Ectodermal cell (in vitro differentiated cells): ENCODE data around the gene GNAI2.
"Not testable (repeated sequence)": the region's sequence is repeated elsewhere in the genome, so short reads cannot be mapped to it uniquely, and the experiment has no call there.

Experiments
- H3K27ac ChIP-seq: 2 replicates; pipeline ENCODE4 v1.7.0; 2013; ENCODE audit warnings: mild to moderate bottlenecking, low read depth, low read length; ENCODE audit not compliant: insufficient read depth, poor library complexity, severe bottlenecking
- H3K27me3 ChIP-seq: 2 replicates; pipeline ENCODE4 v1.7.0; 2013; ENCODE audit warnings: mild to moderate bottlenecking, low read length; ENCODE audit not compliant: insufficient read depth, control insufficient read depth, poor library complexity, severe bottlenecking
- H3K36me3 ChIP-seq: one replicate; pipeline ENCODE4 v1.7.0; 2013; ENCODE audit warnings: low read length; ENCODE audit not compliant: control insufficient read depth, insufficient read depth
- H3K4me1 ChIP-seq: one replicate; pipeline ENCODE4 v1.7.0; 2013; ENCODE audit warnings: low read length; ENCODE audit not compliant: control insufficient read depth, insufficient read depth
- H3K4me3 ChIP-seq: 2 replicates; pipeline ENCODE4 v1.7.0; 2013; ENCODE audit warnings: low read depth, low read length, control low read depth; ENCODE audit not compliant: insufficient read depth
- H3K9me3 ChIP-seq: 2 replicates; pipeline ENCODE4 v1.7.0; 2013; ENCODE audit warnings: mild to moderate bottlenecking, low read length, moderate library complexity; ENCODE audit not compliant: control insufficient read depth
- WGBS, 2 experiments: methylation state at CpG; one replicate each; pipeline ENCODE4 v1.1.7; 2013; ENCODE audit warnings: missing lambda C conversion rate in 2 of 2; 5-methylcytosine and 5-hydroxymethylcytosine counted together

Gene GNAI2

DNA sequence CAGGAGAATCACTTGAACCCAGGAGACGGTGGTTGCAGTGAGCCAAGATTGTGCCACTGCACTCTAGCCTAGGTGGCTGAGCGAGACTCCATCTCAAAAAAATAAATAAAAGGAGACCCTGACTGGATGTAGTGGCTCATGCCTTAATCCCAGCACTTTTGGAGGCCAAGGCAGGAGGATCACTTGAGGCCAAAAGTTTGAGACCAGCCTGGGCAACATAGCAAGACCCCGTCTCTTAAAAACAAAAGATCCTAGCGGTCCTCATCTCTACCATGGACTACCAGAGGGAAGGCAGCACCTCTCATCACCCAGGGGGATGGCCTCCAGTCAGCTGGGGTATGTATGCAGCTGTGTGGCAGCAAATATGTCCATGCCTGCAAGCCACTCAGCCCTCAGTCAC lies 26.2 kb downstream of the GNAI2 start:
- H3K4me1 ChIP-seq = peaks cover 71% of the 10 kb centered on the region
- not testable (repeated sequence) for H3K9me3 ChIP-seq, H3K4me3 ChIP-seq, H3K27me3 ChIP-seq, H3K36me3 ChIP-seq, H3K27ac ChIP-seq
- 93 to 97% methylated on average over 4 of the region's 4 CpGs for WGBS, 2 experiments

DNA sequence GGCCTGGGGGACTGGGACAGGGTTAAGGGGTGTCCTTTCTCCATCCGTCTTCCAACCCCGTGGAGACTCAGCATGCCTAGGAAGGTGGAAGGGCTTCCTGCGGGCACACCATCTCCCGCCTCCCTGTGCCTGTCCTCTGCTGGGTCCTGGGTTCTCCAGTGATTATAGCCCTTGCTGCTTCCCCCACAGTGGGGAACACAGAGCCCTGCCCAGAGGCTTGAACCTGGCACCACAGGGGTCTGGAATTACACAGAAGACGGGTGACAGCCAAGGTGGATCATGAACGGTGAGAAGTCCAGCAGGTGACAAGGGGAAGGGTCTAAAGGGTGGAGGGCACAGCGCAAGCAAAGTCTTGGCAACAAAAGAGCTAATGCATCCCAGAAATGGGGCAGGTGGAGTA lies 26.8 kb downstream of the GNAI2 start:
- H3K27ac ChIP-seq = no peak overlapping the region
- 92 to 94% methylated on average over 7 of the region's 7 CpGs for WGBS, 2 experiments
- peaks cover 76% of the 10 kb centered on the region for H3K4me1 ChIP-seq

DNA sequence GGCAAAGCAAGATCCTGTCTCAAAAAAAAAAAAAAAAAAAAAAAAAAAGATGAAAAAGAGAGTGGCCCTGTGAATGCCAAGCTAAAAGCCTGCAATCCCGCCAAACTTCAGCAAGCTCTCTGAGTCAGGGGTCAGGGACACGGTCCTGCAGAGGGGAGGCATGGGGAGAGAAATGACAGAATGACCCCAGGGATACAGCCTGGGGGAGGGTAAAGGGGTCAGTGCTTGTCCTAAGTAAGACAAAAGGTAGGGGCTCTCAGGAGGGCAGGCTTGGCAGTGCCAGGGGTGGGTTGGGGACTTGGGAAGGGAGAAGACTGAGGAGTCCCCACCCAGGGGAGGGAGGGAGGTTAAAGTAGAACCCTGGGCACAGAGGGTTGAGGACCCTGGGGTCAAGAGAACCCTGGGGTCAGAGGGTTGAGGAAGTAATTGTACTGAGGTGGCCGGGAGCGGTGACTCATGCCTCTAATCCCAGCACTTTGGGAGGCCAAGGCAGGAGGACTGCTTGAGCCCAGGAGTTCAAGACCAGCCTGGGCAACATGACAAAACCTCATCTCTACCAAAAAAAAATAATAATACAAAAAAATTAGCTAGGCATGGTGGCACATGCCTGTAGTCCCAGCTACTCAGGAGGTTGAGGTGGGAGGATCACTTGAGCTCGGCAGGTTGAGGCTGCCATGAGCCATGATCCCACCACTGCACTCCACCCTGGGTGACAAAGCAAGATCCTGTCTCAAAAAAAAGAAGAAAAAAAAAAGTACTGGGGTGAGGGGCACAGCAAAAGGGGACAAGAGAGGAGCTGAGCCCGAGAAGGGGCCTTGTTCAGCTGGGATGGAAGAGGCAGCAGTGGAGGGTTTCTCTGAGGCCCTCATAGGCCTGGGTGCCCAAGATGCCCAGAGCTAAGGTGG lies 27.7 kb downstream of the GNAI2 start:
- 70 to 72% methylated on average over 6 of the region's 6 CpGs for WGBS, 2 experiments
- Histone ChIP-seq H3K27ac (peak overlapping the region; percentile 79), H3K4me1 (peaks cover 78% of the 10 kb centered on the region), H3K9me3 (no peaks in the 10 kb centered on the region), H3K36me3 (no peaks in the 10 kb centered on the region), H3K4me3 (no peak overlapping the region), H3K27me3 (no peaks in the 10 kb centered on the region)

More for the DNA sequence above, 26.8 kb downstream of the GNAI2 start:
- peaks cover 6% of the 10 kb centered on the region for H3K36me3 ChIP-seq
- no peaks in the 10 kb centered on the region for H3K9me3 ChIP-seq
- H3K27me3 ChIP-seq = no peaks in the 10 kb centered on the region
- no peak overlapping the region for H3K4me3 ChIP-seq

DNA sequence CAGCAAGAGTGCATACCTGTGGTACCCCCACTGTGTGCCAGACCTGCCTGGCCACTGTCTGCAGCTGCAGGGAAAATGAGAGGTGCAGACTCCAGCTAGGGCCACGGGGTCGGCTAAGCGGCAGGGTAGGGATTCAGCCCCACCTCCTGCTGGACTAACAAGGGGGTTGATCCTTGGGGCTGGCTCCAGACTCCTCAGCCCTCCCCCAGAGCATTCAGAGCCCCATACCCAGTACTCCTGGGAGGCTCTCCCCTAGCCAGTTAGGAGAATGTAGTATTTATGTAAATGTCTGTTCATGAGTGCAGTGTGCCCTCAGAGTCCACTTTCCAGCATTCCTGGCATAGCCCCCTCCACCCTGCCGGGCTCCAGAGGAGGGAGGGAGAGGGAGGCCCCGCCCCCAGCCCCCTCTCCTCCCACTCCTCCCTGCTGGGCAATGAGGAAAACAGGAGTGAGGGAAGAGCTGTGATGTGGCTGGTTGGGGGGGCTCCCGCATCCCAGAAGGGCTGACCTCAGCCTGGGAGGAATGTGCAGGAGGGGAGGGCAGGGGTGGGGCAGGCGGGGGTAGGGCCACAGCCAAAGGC lies 28.5 kb downstream of the GNAI2 start:
- no peaks in the 10 kb centered on the region for H3K9me3 ChIP-seq
- H3K27me3 ChIP-seq = no peaks in the 10 kb centered on the region
- no peaks in the 10 kb centered on the region for H3K36me3 ChIP-seq
- H3K27ac ChIP-seq = peak overlapping the region; percentile 79
- H3K4me3 ChIP-seq = no peak overlapping the region
- peaks cover 80% of the 10 kb centered on the region for H3K4me1 ChIP-seq
- WGBS, 2 experiments = 1% methylated on average over 5 to 7 of the region's 7 CpGs

DNA sequence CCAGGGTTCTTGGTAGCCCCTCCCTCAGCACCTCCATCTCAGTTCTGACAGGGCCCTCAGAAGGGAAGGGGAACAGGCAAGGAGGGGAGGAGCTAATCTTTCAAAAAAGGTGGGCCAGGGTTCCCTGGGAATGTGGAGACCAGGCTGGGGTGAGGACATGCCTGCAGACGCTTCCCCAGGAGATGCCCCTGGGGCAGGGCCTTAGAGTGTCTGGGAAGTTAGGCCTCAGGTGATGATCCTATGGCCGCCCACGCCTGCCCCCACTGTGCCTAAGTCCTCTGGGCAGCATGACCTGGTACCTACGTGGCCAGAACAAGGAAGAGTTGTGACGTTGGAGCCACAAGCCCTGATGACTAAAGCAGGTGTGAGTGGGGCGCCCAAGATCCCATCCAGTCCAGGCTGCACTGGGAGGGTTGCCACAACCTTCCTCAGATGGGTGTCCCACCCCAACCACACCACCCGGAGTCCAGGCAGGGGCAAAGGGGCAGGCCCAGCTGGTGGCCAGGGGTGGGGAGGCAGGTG lies 29.0 kb downstream of the GNAI2 start:
- peak overlapping the region; percentile 79 for H3K27ac ChIP-seq
- H3K4me3 ChIP-seq = no peak overlapping the region
- WGBS, 2 experiments = 71 to 74% methylated on average over 7 of the region's 7 CpGs
- no peaks in the 10 kb centered on the region for H3K27me3 ChIP-seq
- H3K36me3 ChIP-seq = no peaks in the 10 kb centered on the region
- peaks cover 82% of the 10 kb centered on the region for H3K4me1 ChIP-seq
- H3K9me3 ChIP-seq = no peaks in the 10 kb centered on the region

DNA sequence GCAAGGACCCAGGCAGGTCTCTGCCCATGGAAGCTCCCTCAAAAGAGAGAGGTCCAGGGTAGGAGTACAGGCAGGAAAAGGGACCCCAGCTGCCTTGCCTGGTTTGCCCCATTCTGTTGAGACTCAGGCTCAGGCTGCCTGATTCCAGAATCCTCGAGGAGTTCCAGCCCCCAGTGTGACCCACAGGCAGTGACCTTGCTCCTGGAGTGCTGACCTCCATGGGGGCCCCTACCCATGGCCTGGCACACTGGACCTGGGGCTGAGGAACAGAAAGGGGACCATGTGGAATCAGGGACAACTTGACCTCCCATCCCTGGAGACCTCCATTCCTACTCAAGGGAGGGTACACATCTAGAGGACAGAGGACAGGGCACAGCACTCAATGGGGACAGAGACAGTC lies 29.6 kb downstream of the GNAI2 start:
- Histone ChIP-seq H3K27me3 (no peaks in the 10 kb centered on the region), H3K4me1 (peaks cover 81% of the 10 kb centered on the region), H3K9me3 (no peaks in the 10 kb centered on the region), H3K4me3 (no peak overlapping the region), H3K27ac (peak overlapping the region; percentile 79), H3K36me3 (no peaks in the 10 kb centered on the region)
- WGBS, 2 experiments = 90 to 91% methylated on average over 1 of the region's 1 CpG

DNA sequence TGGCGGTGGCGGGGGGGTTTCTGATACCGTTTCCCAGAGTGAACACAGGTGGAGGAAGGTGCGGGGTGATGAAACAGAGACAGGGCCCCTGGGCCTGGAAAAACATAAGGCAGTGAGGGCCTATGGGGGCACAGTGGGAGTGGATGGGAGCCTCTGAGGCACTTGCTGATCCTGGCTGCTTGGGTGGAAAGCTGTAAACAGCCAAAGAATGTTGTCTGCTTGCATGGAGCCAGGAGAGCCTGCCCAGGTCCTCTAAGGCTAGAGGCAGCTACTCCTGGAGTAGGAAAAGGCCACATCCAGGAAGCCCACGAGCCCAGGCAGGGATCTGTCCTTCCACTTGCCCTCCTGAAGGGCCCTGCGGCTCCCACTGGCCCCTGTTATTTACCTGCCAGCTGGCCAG lies 30.0 kb downstream of the GNAI2 start:
- no peak overlapping the region for H3K4me3 ChIP-seq
- no peaks in the 10 kb centered on the region for H3K9me3 ChIP-seq
- whole genome bisulfite sequencing, 2 experiments = 95 to 96% methylated on average over 6 of the region's 6 CpGs
- no peaks in the 10 kb centered on the region for H3K27me3 ChIP-seq
- no peak overlapping the region for H3K27ac ChIP-seq
- H3K4me1 ChIP-seq = peaks cover 77% of the 10 kb centered on the region
- H3K36me3 ChIP-seq = no peaks in the 10 kb centered on the region

DNA sequence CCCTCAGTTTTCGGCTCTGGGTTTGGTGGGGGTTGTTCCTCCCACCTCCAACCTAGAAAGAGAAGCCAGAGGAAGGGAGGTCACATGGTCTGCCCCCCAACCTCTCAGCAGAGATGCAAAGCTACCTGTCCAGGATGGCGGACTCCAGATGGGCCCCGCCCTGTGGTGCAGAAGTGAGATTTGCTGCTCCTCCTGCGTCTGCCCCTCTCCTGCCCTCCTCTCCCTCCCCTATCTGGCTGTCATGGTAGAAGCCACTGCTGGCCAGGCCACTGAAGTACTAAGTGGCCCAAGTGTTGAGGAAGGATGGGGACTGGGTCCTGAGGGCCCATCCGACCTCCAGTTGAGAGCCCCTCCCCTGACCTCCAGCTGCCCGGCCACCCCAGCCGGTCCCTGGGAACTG lies 30.8 kb downstream of the GNAI2 start:
- Histone ChIP-seq H3K4me3 (no peak overlapping the region), H3K4me1 (peaks cover 70% of the 10 kb centered on the region), H3K9me3 (no peaks in the 10 kb centered on the region), H3K27ac (no peak overlapping the region), H3K36me3 (no peaks in the 10 kb centered on the region), H3K27me3 (no peaks in the 10 kb centered on the region)
- 82 to 89% methylated on average over 7 of the region's 7 CpGs for WGBS, 2 experiments

DNA sequence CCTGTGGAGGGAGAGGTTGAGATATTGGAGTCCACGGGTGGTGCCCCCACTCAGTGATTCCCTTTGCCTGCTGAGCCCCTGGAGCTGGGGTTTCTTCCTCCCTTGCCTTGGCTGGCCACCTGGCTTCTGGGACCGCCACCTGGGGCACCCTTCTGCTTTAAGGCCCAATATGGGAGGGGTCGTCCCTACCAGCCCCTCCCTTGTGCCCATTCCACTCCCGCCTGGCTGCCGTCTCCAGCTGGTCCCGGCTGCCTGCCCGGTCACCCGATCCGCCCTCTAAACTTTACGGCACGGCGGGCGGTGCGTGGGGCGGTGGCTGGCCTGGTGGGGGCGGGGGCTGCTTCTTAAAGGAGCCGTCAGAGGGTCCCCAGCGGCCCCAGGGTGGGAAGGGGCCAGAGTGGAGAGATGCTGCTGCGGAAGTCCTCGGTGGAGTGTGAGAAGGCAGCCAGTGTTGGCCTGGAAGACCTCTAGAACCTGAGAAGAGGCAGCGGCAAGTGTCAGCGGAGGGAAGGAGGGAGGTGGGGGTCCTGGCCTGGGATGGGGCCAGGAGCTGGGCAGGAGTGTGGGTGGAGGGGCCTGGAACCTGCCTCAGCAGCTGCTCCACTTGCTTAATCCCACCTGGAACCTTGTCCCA lies 31.4 kb downstream of the GNAI2 start:
- 19 to 22% methylated on average over 22 of the region's 22 CpGs for WGBS, 2 experiments
- Histone ChIP-seq H3K36me3 (no peaks in the 10 kb centered on the region), H3K4me1 (peaks cover 70% of the 10 kb centered on the region), H3K27ac (no peak overlapping the region), H3K9me3 (no peaks in the 10 kb centered on the region), H3K4me3 (no peak overlapping the region), H3K27me3 (no peaks in the 10 kb centered on the region)

DNA sequence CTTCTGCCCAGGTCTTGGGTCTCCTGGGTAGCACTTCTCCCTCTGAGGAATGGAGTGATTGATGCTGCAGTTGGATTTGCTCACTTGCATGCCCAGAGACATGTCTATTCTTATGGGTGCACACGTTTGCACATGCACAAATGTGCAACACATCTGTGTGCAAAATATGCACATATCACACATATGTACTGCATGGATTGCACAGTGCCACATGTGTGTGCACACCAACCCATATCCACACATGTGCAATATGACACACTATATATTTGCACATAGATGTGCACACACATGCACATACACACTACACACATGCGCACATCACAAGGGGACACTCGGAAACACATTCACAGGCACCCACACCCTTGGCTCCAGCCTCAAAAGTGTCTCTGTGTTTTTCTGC lies 32.3 kb downstream of the GNAI2 start:
- H3K9me3 ChIP-seq = no peaks in the 10 kb centered on the region
- WGBS, 2 experiments = 89 to 92% methylated on average over 3 of the region's 3 CpGs
- no peak overlapping the region for H3K4me3 ChIP-seq
- H3K27ac ChIP-seq = no peak overlapping the region
- no peaks in the 10 kb centered on the region for H3K36me3 ChIP-seq
- H3K4me1 ChIP-seq = peaks cover 64% of the 10 kb centered on the region
- peaks cover 4% of the 10 kb centered on the region for H3K27me3 ChIP-seq
